OCI-LY7 (cell line): ENCODE measurements around the gene BECN2. TPM values are rescaled to one million over a fixed set of nuclear protein-coding genes. Genes with fewer than 3 reads are reported as not detected.

Experiments
- BruUV-seq: library from RNA; stranded (reverse); fragments of 400-500 nt; replicated peaks from 2 replicates; lab custom pipeline; 2021; lab: Mats Ljungman, UMichigan
- CTCF ChIA-PET: fragments of 300-600 bp; sonication (Branson Sonifier 250); formaldehyde crosslinking; loops from one replicate; lab custom pipeline; 2022; ENCODE audit warnings: antibody characterized with exemption; ENCODE audit not compliant: unreplicated experiment; lab: Charles Lee
- POLR2A ChIA-PET: fragments of 300-600 bp; sonication (Branson Sonifier 250); formaldehyde crosslinking; loops from one replicate; lab custom pipeline; 2022; ENCODE audit warnings: antibody characterized with exemption; lab: Charles Lee
- DNase-seq: peaks from one replicate; pipeline ENCODE4 v3.0.0-alpha.2; 2015; ENCODE audit warnings: low spot score
- H2AFZ ChIP-seq: fragments of 200-600 bp; sonication (generic), shearing (Covaris generic); 2 replicates; pipeline ENCODE4 v1.6.1; 2014; ENCODE audit warnings: mild to moderate bottlenecking, antibody characterized with exemption, low read length, moderate library complexity
- H3K27ac ChIP-seq: fragments of 200-600 bp; sonication (generic); 2 replicates; pipeline ENCODE4 v1.5.1; 2014; ENCODE audit warnings: mixed run types, low read depth, mild to moderate bottlenecking, moderate library complexity, low read length, inconsistent platforms; ENCODE audit not compliant: poor library complexity, severe bottlenecking
- H3K36me3 ChIP-seq: fragments of 200-600 bp; sonication (generic); 2 replicates; pipeline ENCODE4 v1.6.1; 2014; ENCODE audit warnings: mild to moderate bottlenecking, antibody characterized with exemption, low read length, moderate library complexity, mixed read lengths; ENCODE audit not compliant: insufficient read depth
- H3K4me1 ChIP-seq: fragments of 200-600 bp; sonication (generic); 2 replicates; pipeline ENCODE4 v1.5.1; 2014; ENCODE audit warnings: mild to moderate bottlenecking, low read length; ENCODE audit not compliant: insufficient read depth, poor library complexity, severe bottlenecking
- H3K4me2 ChIP-seq: fragments of 200-600 bp; sonication (generic); 2 replicates; pipeline ENCODE4 v1.6.1; 2014; ENCODE audit warnings: mild to moderate bottlenecking, low read length
- H3K4me3 ChIP-seq: fragments of 200-600 bp; sonication (generic); 2 replicates; pipeline ENCODE4 v1.5.1; 2014; ENCODE audit warnings: mild to moderate bottlenecking, low read depth, low read length; ENCODE audit not compliant: poor library complexity, severe bottlenecking
- H3K79me2 ChIP-seq: fragments of 200-600 bp; sonication (generic); 2 replicates; pipeline ENCODE4 v1.6.1; 2016; ENCODE audit warnings: low read depth, mild to moderate bottlenecking, low read length, moderate library complexity, mixed read lengths; ENCODE audit not compliant: insufficient read depth
- H3K9me2 ChIP-seq: fragments of 200-600 bp; sonication (generic); 2 replicates; pipeline ENCODE4 v1.6.1; 2016; ENCODE audit warnings: mild to moderate bottlenecking, low read length, mixed read lengths; ENCODE audit not compliant: insufficient read depth
- H3K9me3 ChIP-seq: fragments of 200-600 bp; sonication (generic); 2 replicates; pipeline ENCODE4 v1.6.1; 2014; ENCODE audit warnings: mild to moderate bottlenecking, mixed run types, low read length, mixed read lengths
- H4K20me1 ChIP-seq: fragments of 200-600 bp; sonication (generic); 2 replicates; pipeline ENCODE4 v1.6.1; 2014; ENCODE audit warnings: mild to moderate bottlenecking, antibody characterized with exemption, low read length, moderate library complexity, mixed read lengths; ENCODE audit not compliant: insufficient read depth
- EZH2phosphoT487 ChIP-seq: fragments of 200-600 bp; sonication (generic); IDR thresholded peaks from 2 replicates; pipeline ENCODE4 v1.6.1; 2018; ENCODE audit warnings: low read depth, borderline replicate concordance, mild to moderate bottlenecking, mixed run types, antibody characterized with exemption, low read length, moderate library complexity, mixed read lengths
- intact Hi-C: fragments of 100-400 bp; cut with micrococcal nuclease; formaldehyde crosslinking; loops from one replicate; pipeline ENCODE4 v1.10.0; 2022; ENCODE audit not compliant: unreplicated experiment
- total RNA-seq, 2 experiments: library from RNA; depleted of rRNA in 1 of 2; stranded (reverse); fragments of >200 nt in 1 of 2; shearing (Covaris generic) in 1 of 2; gene quantifications; 2 replicates each; pipeline ENCODE4 v1.2.3, GENCODE V29; 2014 to 2022
- TF ChIP-seq, protein P1 (sequence below): fragments of 200-600 bp; sonication (generic); conservative IDR thresholded peaks from 2 replicates; pipeline ENCODE4 v1.5.1; 2014; ENCODE audit warnings: mild to moderate bottlenecking, antibody characterized with exemption, low read length, moderate library complexity, mixed read lengths

The BECN2 gene
- total RNA-seq, 2 experiments from 2014 or later, result not detected

DNA sequence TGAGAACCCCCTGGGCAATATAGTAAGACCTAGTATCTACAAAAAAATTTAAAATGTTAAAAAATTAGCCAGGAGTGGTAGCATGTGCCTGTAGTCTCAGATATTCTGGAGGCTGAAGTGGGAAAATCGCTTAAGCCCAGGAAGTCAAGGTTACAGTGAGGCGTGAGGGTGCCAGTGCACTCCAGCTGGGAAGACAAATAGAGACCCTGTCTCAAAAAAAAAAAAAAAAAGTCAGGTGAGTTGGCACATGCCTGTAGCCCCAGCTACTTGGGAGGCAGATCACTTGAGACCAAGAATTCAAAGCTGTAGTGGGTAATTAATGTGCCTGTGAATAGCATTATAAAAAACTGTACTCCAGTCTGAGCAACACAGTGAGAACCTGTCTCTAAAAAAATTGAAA is 4.6 kb downstream of the BECN2 start:
- Histone ChIP-seq H3K27ac (no peak overlapping the region), H4K20me1 (no peaks in the 10 kb centered on the region), H3K4me3 (no peak overlapping the region), H3K4me2 (no peak overlapping the region), H3K9me2 (no peaks in the 10 kb centered on the region), H3K79me2 (no peaks in the 10 kb centered on the region), H2AFZ (no peak overlapping the region), H3K9me3 (no peaks in the 10 kb centered on the region), H3K4me1 (no peaks in the 10 kb centered on the region), H3K36me3 (no peaks in the 10 kb centered on the region)
- DNase-seq, result no peak
- ChIA-PET POLR2A (no interaction called here), CTCF (no interaction called here)
- intact Hi-C loops, result no loop called here
- TF ChIP-seq, protein P1, sequence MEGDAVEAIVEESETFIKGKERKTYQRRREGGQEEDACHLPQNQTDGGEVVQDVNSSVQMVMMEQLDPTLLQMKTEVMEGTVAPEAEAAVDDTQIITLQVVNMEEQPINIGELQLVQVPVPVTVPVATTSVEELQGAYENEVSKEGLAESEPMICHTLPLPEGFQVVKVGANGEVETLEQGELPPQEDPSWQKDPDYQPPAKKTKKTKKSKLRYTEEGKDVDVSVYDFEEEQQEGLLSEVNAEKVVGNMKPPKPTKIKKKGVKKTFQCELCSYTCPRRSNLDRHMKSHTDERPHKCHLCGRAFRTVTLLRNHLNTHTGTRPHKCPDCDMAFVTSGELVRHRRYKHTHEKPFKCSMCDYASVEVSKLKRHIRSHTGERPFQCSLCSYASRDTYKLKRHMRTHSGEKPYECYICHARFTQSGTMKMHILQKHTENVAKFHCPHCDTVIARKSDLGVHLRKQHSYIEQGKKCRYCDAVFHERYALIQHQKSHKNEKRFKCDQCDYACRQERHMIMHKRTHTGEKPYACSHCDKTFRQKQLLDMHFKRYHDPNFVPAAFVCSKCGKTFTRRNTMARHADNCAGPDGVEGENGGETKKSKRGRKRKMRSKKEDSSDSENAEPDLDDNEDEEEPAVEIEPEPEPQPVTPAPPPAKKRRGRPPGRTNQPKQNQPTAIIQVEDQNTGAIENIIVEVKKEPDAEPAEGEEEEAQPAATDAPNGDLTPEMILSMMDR, result no peak
- TF ChIP-seq EZH2phosphoT487, result no peak
- BruUV-seq, result no TSS peak

DNA sequence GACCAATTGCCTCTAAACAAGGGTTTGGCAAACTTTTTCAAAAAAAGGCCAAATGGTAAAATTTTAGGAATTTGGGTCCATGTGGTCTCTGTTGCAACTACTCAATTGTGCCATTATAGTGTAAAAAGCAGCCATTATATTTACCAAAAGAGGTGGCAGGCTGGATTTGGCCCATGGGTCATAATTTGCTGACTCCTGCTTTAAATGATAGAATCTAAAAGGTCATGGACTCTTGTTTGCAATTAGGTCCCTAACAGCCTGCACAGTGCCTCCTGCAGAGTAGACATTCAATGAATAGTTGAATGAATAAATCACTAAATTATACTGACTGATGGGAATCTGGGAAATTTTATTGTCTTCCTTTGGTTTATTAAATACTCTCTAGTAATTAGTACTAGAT is 6.2 kb downstream of the BECN2 start:
- Histone ChIP-seq H3K79me2 (no peaks in the 10 kb centered on the region), H4K20me1 (no peaks in the 10 kb centered on the region), H3K4me2 (no peak overlapping the region), H3K27ac (no peak overlapping the region), H3K36me3 (no peaks in the 10 kb centered on the region), H3K9me3 (no peaks in the 10 kb centered on the region), H2AFZ (no peak overlapping the region), H3K4me3 (no peak overlapping the region), H3K4me1 (no peaks in the 10 kb centered on the region), H3K9me2 (no peaks in the 10 kb centered on the region)
- no peak for TF ChIP-seq EZH2phosphoT487
- TF ChIP-seq, protein P1, result no peak
- CTCF ChIA-PET, result no interaction called here
- POLR2A ChIA-PET, result interaction anchor here (0.7 kb wide), 1 partner anchor 372 kb away, joined by 4 read pairs; no protein-coding TSS in a partner anchor
- intact Hi-C loops, result no loop called here
- no peak for DNase-seq
- no TSS peak for BruUV-seq

DNA sequence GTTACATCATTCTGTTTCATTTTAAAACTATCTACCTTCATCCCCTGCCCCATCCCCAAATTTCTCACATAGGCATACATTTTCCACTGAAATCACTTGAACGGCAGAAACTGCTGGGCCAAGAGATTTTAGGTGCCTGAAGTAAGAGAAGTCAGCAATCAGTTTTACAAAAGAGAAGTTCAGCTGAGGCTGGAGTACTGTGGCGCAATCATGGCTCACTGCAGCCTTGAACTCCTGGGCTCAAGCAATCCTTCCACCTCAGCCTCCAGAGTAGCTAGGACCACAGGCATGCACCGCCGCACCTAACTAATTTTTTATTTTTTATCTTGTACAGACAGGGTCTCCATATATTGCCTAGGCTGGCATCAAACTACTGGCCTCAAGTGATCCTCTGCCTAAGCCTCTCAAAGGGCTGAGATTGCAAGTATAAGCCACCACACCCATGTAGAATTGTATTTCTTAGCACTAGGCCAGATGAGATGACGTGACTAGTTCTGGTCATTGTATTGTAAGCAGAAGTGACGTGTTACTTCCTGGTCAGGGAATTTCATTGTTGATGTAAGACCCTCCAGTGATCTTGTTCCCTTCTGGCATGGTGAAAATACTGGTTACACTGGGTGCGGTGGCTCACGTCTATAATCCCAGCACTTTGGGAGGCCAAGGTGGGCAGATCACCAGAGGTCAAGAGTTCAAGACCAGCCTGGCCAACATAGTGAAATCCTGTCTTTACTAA is 7.1 kb downstream of the BECN2 start:
- Histone ChIP-seq H2AFZ (no peak overlapping the region), H3K79me2 (no peaks in the 10 kb centered on the region), H3K4me1 (no peaks in the 10 kb centered on the region), H3K36me3 (no peaks in the 10 kb centered on the region), H3K4me3 (no peak overlapping the region), H3K27ac (no peak overlapping the region), H3K4me2 (no peak overlapping the region), H4K20me1 (no peaks in the 10 kb centered on the region), H3K9me3 (no peaks in the 10 kb centered on the region), H3K9me2 (no peaks in the 10 kb centered on the region)
- DNase-seq, result no peak
- BruUV-seq, result no TSS peak
- intact Hi-C loops, result no loop called here
- TF ChIP-seq EZH2phosphoT487, result no peak
- TF ChIP-seq, protein P1, result no peak
- ChIA-PET CTCF (no interaction called here), POLR2A (interaction anchor here (0.7 kb wide), 1 partner anchor 373 kb away, joined by 4 read pairs; no protein-coding TSS in a partner anchor)
